Measurements from ENCODE around the gene RPS27.
"Not testable (repeated sequence)": the region's sequence is repeated elsewhere in the genome, so short reads cannot be mapped to it uniquely, and the experiment has no call there.

Gene RPS27

DNA sequence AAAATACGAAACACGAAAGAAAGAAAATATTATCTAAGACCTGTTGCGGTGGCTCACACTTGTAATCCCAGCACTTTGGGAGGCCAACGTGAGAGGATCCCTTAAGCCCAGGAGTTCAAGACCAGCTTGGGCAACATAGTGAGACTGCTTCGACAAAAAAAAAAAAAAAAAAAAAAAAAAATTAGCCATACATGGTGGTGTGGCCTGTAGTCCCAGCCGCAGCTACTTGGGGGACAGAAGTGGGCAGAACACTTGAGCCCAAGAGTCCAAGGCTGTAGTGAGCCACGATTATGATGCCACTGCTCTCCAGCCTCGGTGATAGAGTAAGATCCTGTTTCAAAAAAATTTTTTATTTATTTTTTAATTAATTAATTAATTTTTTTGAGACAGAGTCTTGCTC is 2.9 kb upstream of the RPS27 start:
- DNase-seq: no peak

DNA sequence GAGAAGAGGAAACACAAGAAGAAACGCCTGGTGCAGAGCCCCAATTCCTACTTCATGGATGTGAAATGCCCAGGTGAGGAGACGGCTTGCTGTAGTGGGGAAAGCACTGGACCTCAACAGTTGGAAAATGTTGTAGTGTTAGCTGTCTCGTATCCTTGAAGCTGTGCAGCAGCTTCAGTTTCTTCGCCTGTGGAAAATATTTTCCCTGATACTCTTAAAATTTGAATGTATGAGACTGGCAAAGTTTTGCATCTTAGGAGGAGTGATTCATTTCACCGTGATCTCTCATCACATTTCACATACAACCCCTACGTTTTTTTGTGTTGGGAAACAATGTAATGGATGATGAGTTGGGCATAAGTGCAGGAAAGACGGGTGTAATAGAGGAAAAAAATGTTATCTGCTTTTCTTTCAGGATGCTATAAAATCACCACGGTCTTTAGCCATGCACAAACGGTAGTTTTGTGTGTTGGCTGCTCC is 629 bp downstream of the RPS27 start:
- DNase-seq: no peak

DNA sequence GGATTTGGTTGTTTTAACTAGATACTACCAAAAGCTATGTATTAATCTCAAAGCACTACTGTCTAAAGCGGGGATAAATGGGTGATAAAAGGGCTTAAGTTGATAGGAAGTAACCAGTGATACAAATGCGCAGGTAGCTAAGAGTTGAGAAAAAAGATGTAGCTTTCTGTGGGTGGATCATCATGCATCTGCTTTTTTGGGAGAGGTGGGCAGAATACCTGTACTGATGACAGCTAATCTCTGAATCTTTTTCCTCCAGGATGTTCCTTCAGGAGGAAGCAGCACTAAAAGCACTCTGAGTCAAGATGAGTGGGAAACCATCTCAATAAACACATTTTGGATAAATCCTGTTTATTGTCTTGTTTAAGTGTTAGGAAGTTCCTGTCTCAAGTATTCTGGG is 1.2 kb downstream of the RPS27 start:
- no peak for DNase-seq

DNA sequence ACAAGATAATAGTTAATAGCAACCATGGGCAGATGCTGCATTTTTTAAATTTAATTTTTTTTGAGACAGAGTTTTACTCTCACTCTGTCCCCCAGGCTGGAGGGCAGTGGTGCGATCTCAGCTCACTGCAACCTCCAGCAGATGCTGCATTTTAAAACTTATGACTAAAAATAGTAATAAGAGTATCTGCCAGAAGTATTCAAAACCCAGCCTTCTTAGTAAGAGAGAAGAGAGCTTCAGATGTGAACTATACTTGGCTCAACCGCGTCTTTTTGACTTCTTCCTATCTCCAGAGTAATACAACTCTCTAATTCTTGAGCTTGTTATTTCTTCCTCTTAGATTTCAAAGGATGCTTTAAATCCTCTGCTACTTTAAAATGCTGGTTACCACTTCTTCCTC is 4.6 kb downstream of the RPS27 start:
- DNase-seq: no peak

DNA sequence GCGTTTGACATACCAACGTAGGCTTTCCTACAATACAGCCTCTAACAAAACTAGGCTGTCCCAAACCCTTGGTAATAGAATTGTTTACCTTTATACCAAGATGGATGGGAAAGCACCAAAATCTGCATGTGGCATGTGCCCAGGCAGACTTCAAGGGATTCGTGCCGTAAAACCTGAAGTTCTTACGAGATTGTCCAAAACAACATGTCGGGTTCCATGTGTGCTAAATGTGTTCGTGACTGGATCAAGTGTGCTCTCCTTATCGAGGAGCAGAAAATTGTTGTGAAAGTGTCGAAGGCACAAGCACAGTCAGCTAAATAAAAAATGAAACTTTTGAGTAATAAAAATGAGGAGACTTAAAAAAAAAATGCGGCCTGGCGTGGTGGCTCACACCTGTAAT is 5.1 kb downstream of the RPS27 start:
- DNase-seq: no peak

DNA sequence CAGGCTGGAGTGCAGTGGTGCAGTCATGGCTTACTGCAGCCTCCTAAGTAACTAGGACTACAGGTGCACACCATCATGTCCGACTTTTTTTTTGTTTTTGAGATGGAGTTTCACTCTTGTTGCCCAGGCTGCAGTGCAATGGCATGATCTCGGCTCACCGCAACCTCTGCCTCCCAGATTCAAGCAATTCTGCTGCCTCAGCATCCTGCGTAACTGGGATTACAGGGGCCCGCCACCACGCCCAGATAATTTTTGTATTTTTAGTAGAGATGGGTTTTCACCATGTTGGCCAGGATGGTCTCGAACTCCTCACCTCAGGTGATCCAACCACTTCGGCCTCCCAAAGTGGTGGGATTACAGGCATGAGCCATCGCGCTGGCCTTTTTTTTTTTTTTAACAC is 6.3 kb downstream of the RPS27 start:
- not testable (repeated sequence) for DNase-seq

DNA sequence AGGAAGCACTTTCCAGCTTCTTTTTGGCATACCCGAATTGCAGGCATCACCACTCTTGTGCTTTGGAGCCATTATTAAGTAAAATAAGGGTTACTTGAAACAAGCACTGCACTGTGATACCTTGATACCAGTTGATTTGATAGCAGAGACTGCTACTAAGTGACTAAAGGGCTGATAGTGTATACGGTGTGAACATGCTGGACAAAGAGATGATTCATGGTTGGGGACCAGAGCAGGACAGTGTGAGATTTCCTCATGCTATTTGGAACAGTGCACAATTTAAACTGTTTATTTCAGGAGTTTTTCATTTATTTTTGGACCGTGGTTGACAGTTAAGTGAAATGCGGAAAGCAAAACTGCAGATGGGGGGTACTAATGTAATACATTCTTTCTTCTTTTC is 9.9 kb downstream of the RPS27 start:
- DNase-seq: no peak

DNA sequence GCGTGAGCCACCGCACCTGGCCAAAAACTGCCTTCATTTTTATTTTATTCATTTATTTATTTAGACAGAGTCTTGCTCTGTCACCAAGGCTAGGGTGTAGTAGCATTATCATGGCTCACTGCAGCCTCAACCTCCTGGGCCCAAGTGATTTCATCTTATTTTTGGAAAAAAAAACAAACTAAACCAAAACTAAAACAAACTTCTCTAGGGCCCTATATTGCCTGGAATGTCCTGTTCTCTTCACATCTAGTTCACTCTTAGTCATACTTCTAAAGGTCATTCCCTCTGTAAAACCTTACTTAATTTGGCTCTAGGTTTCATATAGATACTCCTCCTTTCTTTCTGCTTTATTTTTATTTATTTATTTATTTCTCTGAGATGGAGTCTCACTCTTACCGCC is 15.6 kb downstream of the RPS27 start:
- DNase-seq: no peak

DNA sequence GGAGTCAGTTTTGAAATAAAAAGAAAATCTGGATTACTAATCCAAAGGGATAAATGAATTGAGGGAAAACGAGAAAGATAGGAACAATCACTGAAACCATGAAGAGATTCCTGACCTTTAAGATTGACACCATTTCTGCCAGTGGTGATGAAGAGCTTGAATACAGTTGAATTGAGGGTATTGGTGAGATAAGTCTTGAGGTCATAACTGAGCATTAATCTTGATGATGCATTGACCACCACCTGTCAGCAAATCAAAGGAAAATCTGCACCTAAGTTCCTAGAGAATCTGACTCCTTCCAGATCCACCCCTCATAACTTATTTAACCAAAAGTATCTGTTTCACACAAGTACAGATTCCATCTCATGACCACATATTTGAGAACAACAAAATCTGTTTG is 21.6 kb downstream of the RPS27 start:
- no peak for DNase-seq

DNA sequence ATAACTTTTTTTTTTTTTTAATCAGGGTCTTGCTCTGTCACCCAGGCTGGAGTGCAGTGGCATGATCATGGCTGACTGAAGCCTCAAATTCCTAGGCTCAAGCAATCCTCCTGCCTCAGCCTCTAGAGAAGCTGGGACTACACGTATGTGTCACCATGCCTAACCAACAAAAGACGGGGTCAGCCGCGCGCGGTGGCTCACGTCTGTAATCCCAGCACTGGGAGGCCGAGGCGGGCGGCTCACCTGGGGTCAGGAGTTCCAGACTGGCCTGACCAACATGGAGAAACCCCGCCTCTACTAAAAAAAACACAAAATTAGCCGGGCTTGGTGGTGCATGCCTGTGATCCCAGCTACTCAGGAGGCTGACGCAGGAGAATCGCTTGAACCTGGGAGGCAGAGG is 22.0 kb downstream of the RPS27 start:
- not testable (repeated sequence) for DNase-seq

DNA sequence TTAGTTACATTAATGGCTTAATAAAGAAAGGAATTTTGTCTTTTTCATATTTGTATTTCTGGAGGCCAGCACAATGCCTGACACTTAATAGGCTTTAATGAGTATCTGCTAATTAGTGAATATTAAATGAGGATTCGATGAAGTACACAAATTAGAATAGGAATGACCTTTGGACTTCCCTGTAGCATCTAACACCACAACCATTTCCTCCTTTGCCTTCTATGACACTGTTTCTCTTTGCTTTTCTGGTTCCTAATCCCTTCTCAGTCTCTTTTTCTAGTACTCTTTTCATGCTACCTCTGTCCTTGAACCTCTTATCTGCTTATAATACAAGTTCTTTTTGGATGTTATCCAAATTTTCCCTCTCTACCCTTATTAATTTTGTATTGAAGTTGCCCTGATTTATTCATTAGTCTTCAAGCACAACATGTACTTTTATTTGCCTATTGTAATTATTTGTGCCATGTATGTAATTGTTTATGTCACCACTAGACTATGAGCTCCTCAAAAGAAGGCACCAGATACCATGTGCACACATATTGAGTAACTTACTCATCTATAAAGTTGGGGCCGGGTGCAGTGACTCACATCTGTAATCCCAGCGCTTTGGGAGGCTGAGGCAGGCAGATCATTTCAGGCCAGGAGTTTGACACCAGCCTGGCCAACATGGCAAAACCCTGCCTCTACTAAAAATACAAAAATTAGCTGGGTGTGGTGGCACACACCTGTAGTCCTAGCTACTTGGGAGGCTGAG is 23.8 kb downstream of the RPS27 start:
- no peak for DNase-seq

DNA sequence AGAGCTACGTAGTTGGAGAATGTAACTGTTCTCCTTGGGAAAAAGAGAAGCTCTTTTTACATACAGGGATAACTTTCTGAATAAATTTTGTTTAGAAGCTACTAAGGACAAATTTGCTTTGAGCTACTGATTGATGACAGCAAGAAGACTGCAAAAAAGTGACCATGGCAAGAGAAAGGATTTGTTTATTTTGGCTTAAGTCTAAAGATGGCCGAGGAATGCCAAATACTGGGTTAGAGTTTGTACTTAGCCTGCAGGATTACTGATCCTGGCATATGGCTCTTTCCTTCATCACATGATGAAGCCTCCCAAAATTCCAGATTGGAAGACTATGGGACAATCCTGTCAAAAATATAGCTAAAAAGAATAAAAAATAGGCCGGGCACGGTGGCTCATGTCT is 28.7 kb downstream of the RPS27 start:
- no peak for DNase-seq

DNA sequence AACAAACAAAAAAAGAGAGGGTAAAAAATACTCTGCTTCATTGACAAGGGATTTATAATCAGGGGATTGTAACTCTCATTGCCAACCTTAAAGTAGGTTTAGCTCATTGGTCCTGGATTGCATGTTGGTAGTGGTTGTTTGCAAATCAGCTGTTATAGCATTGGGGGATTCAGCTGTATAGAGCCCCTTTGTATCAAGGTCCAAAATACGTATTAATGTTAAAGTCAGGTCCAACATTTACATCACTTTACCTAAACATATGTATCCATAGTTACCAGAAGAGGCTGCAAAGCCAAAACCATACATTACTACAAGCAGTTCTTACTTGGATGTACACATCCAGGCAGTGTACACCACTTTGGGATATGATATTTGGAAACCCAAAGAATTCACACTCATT is 29.4 kb downstream of the RPS27 start:
- no peak for DNase-seq

DNA sequence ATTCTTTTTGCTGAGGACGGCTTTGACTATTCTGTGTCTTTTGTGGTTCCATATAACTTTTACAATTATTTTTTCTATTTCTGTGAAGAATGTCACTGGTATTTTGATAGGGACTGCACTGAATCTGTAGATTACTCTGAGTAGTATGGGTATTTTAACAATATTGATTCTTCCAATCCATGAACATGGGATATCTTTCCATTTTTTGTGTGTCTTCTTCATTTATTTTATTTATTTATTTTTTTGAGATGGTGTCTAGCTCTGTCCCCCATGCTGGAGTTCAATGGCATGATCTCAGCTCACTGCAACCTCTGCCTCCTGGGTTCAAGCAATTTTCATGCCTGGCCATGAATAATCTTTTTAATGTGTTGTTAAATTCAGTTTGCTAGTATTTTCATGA is 43.1 kb downstream of the RPS27 start:
- DNase-seq: not testable (repeated sequence)
